Suprapubic skin (tissue), 4 donors: ENCODE results near the gene POLR2C. TPM values are rescaled to one million over a fixed set of nuclear protein-coding genes. Genes with fewer than 3 reads are reported as not detected.

Experiments used
- DNase-seq, 2 donors: peaks; one replicate each; pipeline ENCODE4 v3.0.0-alpha.2; 2019; ENCODE audit warnings: low spot score in 2 of 2
- H3K27ac ChIP-seq: fragments of 200-600 bp; sonication (generic); one replicate; pipeline ENCODE4 v1.5.1; 2019
- H3K27me3 ChIP-seq: fragments of 200-600 bp; sonication (generic); one replicate; pipeline ENCODE4 v1.5.1; 2019
- H3K36me3 ChIP-seq: fragments of 200-600 bp; sonication (generic); one replicate; pipeline ENCODE4 v1.5.1; 2019
- H3K4me1 ChIP-seq: fragments of 200-600 bp; sonication (generic); one replicate; pipeline ENCODE4 v1.5.1; 2019
- H3K4me3 ChIP-seq: fragments of 200-600 bp; sonication (generic); one replicate; pipeline ENCODE4 v1.5.1; 2019; ENCODE audit warnings: mild to moderate bottlenecking
- H3K9me3 ChIP-seq: fragments of 200-600 bp; sonication (generic); one replicate; pipeline ENCODE4 v1.5.1; 2019
- EP300 ChIP-seq: sonication (generic); formaldehyde crosslinking; IDR thresholded peaks from one replicate; pipeline ENCODE4 v1.6.1; 2017; ENCODE audit warnings: antibody characterized with exemption
- POLR2A ChIP-seq, 2 donors: fragments of 450-650 bp; IDR thresholded peaks; one replicate each; pipeline ENCODE4 v1.6.1; 2017; ENCODE audit warnings: antibody characterized with exemption in 2 of 2, mild to moderate bottlenecking in 2 of 2, moderate library complexity in 2 of 2
- POLR2AphosphoS5 ChIP-seq, 3 donors: sonication (generic); formaldehyde crosslinking; IDR thresholded peaks; one replicate each; pipeline ENCODE4 v1.6.1; 2017; ENCODE audit warnings: antibody characterized with exemption in 3 of 3
- WGBS: methylation state at CpG from one replicate; pipeline ENCODE4 v1.1.5; 2018; 5-methylcytosine and 5-hydroxymethylcytosine counted together
- total RNA-seq, 4 donors: library from RNA; depleted of rRNA; stranded (reverse); fragments of >200 nt; gene quantifications; one replicate each; pipeline ENCODE4 v1.1.0, GENCODE V29; 2016
- TF ChIP-seq, protein P1 (sequence below), 2 donors: fragments of 200-600 bp in 1 of 2; fragments of 450-650 bp in 1 of 2; sonication (generic) in 1 of 2; IDR thresholded peaks; one replicate each; pipeline ENCODE4 v1.5.1; 2016 to 2019; ENCODE audit warnings: antibody characterized with exemption in 2 of 2, mild to moderate bottlenecking in 1 of 2, moderate library complexity in 1 of 2

Gene POLR2C
- total RNA-seq, 4 donors from 2014 or later = 65.0 to 80.3 (median 72.0) TPM

DNA sequence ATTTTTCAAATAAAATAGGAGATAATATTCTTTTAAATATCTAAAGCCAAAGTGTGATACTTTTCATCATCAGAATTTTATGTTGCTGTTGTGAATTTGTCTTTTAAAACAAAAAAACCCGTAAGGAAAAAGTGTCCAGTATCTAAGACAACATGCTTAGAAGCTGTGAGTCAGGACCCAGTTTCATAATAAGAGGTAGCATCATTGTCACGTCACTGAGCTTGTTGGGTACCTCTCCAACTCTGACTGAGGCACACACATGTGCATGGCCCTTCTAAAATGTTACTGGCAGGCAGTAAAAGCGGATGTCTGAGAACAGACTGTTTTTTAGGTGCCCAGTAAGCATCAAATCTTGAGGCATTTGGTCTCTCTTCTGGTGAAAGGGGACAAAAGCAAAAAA is 17.8 kb upstream of the POLR2C start:
- Histone ChIP-seq H3K4me1 (peaks cover 34% of the 10 kb centered on the region), H3K27me3 (no peaks in the 10 kb centered on the region), H3K36me3 (peaks cover 7% of the 10 kb centered on the region), H3K4me3 (no peak overlapping the region), H3K9me3 (no peaks in the 10 kb centered on the region), H3K27ac (no peak overlapping the region)
- TF ChIP-seq POLR2AphosphoS5 (IDR thresholded peaks at IDR 0.05) (no peak), EP300 (no peak), POLR2A (IDR thresholded peaks at IDR 0.05) (no peak)
- TF ChIP-seq, protein P1, sequence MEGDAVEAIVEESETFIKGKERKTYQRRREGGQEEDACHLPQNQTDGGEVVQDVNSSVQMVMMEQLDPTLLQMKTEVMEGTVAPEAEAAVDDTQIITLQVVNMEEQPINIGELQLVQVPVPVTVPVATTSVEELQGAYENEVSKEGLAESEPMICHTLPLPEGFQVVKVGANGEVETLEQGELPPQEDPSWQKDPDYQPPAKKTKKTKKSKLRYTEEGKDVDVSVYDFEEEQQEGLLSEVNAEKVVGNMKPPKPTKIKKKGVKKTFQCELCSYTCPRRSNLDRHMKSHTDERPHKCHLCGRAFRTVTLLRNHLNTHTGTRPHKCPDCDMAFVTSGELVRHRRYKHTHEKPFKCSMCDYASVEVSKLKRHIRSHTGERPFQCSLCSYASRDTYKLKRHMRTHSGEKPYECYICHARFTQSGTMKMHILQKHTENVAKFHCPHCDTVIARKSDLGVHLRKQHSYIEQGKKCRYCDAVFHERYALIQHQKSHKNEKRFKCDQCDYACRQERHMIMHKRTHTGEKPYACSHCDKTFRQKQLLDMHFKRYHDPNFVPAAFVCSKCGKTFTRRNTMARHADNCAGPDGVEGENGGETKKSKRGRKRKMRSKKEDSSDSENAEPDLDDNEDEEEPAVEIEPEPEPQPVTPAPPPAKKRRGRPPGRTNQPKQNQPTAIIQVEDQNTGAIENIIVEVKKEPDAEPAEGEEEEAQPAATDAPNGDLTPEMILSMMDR (IDR thresholded peaks at IDR 0.05) = no peak
- no peak for DNase-seq
- 54% methylated on average over 3 of the region's 3 CpGs for WGBS

DNA sequence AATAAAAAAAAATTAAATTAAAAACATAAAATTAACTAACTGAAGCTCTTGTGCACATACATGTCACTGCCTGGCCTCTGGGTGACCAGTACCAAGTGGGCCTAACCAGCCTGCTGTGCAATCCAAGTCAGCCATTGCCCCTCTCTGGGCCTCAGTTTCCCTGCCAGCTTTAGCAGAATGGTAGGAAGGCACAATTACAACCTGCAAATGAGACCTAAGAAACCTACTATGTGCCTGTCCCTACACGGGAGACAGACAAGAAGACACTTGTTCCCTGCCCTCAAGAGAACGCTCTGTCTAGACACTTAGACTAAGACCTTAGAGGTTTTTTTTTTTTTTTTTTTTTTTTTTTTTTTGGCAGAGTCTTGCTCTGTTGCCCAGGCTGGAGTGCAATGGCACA is 17.0 kb upstream of the POLR2C start:
- Histone ChIP-seq H3K27me3 (no peaks in the 10 kb centered on the region), H3K4me3 (no peak overlapping the region), H3K9me3 (no peaks in the 10 kb centered on the region), H3K4me1 (peaks cover 38% of the 10 kb centered on the region), H3K36me3 (no peaks in the 10 kb centered on the region), H3K27ac (no peak overlapping the region)
- 83% methylated on average over 2 of the region's 2 CpGs for WGBS
- no peak for TF ChIP-seq POLR2A (IDR thresholded peaks at IDR 0.05)
- TF ChIP-seq POLR2AphosphoS5 (IDR thresholded peaks at IDR 0.05) = no peak
- TF ChIP-seq EP300 = no peak
- TF ChIP-seq, protein P1 (IDR thresholded peaks at IDR 0.05) = no peak
- DNase-seq = no peak

DNA sequence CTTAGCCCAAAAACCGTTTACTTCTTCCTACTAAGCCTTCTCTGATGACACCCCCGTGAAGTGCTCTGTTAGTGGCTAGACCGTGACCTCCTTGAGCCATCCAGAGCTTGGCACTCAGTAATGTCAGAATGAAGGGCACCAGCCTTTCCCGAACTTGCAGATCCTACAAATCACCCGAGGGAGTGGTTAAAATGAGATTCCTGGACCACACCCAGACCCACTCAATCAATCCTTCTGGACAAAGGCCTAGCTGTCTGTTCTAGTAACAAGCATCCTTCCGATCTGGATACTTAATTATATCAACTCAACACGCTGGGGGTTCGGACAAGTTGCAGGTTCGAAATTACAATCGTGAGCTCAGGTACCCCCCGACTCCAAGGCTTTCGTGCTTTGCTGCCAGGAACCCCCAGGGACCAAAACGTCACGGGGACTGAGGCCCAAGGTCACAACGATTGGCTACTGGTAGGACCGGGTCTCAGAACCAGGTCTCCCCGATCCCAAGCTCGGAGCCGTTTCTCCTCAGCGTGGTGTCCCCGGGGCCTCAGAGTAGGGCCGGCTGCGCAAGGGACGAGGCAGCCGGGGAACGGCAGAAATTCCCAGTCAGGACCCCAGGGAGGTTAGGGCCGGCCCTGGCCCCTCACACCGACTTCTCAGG is 15.8 kb upstream of the POLR2C start:
- 1% methylated on average over 26 of the region's 28 CpGs for WGBS
- peak overlapping the region; percentile 96 for H3K4me3 ChIP-seq
- no peaks in the 10 kb centered on the region for H3K9me3 ChIP-seq
- H3K4me1 ChIP-seq = peaks cover 38% of the 10 kb centered on the region
- H3K36me3 ChIP-seq = peaks cover 5% of the 10 kb centered on the region
- H3K27ac ChIP-seq = peak overlapping the region; percentile 92
- no peaks in the 10 kb centered on the region for H3K27me3 ChIP-seq
- TF ChIP-seq POLR2AphosphoS5 (IDR thresholded peaks at IDR 0.05) = no peak
- TF ChIP-seq EP300 = no peak
- TF ChIP-seq, protein P1 (IDR thresholded peaks at IDR 0.05) = no peak
- TF ChIP-seq POLR2A (IDR thresholded peaks at IDR 0.05) = no peak
- DNase-seq = peak in 1 of 2 donors; percentile 83

DNA sequence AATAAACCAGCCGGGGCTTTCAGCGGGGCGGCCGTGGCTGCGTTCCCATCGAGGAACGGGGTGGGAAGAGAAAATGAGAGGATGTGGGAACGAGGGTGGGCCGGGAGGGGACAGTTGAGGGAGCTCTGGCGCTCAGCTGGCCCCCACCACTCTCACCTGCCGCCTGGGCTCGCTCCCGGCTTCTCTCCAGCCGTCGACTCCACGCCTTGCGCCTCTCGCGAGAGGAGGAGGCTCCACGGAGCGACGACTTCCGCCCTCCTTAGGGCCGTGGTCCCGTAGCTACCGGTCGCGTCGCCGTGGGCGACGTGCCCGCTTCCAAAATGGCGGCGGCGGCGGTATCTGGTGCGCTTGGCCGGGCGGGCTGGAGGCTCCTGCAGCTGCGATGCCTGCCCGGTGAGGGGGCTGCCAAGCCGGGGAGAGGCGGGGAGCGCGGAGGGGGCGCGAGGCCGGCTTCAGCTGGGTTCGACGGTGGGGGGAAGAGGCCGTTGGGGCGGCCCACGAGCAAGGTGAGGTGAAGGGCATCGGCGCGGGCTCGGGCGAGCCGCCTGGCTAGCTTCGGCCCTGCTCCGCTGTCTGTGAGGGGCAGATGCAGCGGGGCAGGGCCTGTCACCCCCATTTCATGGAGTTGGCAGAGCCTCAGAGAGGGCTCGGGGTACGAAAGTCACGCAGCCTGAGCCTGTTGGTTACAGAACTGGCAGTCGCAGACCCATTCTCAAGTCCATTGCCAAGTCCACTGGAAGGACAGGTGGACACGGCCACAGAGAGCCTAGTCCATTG is 15.1 kb upstream of the POLR2C start, which contains the start of the genes CIAPIN1 and COQ9:
TSS of gene CIAPIN1 (minus strand) at position 200 of the 777 bp plus-strand sequence. CDS start 6,457 bp downstream, outside the sequence.
TSS of gene COQ9 (plus strand) at position 294 of the 777 bp plus-strand sequence. CDS start at position 321, 27 bp downstream.
- peak within 1 kb of the TSS; percentile 96 for H3K4me3 ChIP-seq
- H3K27me3 ChIP-seq = no peaks in the 10 kb centered on the region
- peak; percentile 96 for DNase-seq
- H3K4me1 ChIP-seq = peaks cover 38% of the 10 kb centered on the region
- under 1% methylated on average over 34 of the region's 68 CpGs for WGBS
- TF ChIP-seq POLR2A (IDR thresholded peaks at IDR 0.05) = peak; percentile 64 to 87
- TF ChIP-seq EP300 = no peak
- TF ChIP-seq, protein P1 (IDR thresholded peaks at IDR 0.05) = no peak
- peak; percentile 3 to 92 (median 79) for TF ChIP-seq POLR2AphosphoS5 (IDR thresholded peaks at IDR 0.05)
- no peaks in the 10 kb centered on the region for H3K9me3 ChIP-seq
- H3K27ac ChIP-seq = peak within 1 kb of the TSS; percentile 92
- peaks cover 11% of the 10 kb centered on the region for H3K36me3 ChIP-seq

- no peak overlapping the region for H3K27ac ChIP-seq
- H3K36me3 ChIP-seq = peaks cover 56% of the 10 kb centered on the region
- TF ChIP-seq POLR2AphosphoS5 (IDR thresholded peaks at IDR 0.05) (no peak), POLR2A (IDR thresholded peaks at IDR 0.05) (no peak), EP300 (no peak)
- TF ChIP-seq, protein P1 (IDR thresholded peaks at IDR 0.05) = no peak
- no peak overlapping the region for H3K4me3 ChIP-seq
- DNase-seq = no peak
- H3K4me1 ChIP-seq = peaks cover 18% of the 10 kb centered on the region
- no peaks in the 10 kb centered on the region for H3K9me3 ChIP-seq
- H3K27me3 ChIP-seq = no peaks in the 10 kb centered on the region
- WGBS = 94% methylated on average over 10 of the region's 10 CpGs
Measured at GRCh38 chr16:57452021-57452420, 10.5 kb upstream of the POLR2C start.
